ENCODE data around the gene PRSS33.

The PRSS33 gene

DNA sequence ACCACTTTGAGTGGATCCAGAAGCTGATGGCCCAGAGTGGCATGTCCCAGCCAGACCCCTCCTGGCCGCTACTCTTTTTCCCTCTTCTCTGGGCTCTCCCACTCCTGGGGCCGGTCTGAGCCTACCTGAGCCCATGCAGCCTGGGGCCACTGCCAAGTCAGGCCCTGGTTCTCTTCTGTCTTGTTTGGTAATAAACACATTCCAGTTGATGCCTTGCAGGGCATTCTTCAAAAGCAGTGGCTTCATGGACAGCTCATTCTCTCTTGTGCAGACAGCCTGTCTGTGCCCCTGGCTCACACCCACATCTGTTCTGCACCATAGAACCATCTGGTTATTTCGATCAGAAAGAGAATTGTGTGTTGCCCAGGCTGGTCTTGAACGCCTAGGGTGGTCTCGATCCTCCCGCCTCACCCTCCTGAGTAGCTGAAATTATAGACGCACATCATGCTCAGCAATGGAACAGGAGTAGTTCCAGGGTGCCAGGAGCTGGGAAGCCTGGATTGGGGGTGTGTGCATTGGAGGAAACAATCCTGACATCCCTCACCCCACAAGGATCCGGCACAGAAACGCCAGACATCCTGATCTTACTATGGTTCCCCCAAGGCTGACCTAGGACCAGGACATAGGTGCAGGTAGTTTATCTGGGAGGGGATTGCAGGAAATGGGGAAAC is 34.3 kb upstream of the PRSS33 start:
- H3K4me3 ChIP-seq (ENCODE audit: low read length), result no peak overlapping the region
- no peak for DNase-seq (ENCODE audit: low read depth)
- TF ChIP-seq, protein P1, sequence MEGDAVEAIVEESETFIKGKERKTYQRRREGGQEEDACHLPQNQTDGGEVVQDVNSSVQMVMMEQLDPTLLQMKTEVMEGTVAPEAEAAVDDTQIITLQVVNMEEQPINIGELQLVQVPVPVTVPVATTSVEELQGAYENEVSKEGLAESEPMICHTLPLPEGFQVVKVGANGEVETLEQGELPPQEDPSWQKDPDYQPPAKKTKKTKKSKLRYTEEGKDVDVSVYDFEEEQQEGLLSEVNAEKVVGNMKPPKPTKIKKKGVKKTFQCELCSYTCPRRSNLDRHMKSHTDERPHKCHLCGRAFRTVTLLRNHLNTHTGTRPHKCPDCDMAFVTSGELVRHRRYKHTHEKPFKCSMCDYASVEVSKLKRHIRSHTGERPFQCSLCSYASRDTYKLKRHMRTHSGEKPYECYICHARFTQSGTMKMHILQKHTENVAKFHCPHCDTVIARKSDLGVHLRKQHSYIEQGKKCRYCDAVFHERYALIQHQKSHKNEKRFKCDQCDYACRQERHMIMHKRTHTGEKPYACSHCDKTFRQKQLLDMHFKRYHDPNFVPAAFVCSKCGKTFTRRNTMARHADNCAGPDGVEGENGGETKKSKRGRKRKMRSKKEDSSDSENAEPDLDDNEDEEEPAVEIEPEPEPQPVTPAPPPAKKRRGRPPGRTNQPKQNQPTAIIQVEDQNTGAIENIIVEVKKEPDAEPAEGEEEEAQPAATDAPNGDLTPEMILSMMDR (conservative IDR thresholded peaks at IDR 0.05; ENCODE audit: low read depth, low read length), result no peak

DNA sequence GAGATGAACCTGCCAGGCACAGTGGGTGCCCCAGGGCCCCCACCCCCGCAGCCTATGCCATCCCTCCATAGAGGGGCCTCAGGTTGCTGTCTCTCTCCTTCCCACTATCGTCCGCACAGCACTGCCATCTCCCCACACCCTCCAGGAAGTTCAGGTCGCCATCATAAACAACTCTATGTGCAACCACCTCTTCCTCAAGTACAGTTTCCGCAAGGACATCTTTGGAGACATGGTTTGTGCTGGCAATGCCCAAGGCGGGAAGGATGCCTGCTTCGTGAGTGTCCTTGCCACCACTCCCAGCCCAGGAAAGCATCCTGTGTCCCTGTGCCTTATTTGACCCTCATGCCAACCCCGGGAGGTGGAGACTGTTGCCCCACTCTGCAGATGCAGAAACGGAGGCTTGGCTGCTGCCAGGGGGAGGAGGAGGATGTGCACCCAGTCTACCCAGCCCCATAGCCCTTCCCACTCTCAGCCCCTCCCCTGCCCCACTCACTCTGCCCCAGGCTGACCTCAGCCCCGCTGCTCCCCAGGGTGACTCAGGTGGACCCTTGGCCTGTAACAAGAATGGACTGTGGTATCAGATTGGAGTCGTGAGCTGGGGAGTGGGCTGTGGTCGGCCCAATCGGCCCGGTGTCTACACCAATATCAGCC is 33.6 kb upstream of the PRSS33 start:
- no peak for DNase-seq (ENCODE audit: low read depth)
- TF ChIP-seq, protein P1 (conservative IDR thresholded peaks at IDR 0.05; ENCODE audit: low read depth, low read length), result no peak
- no peak overlapping the region for H3K4me3 ChIP-seq (ENCODE audit: low read length)

DNA sequence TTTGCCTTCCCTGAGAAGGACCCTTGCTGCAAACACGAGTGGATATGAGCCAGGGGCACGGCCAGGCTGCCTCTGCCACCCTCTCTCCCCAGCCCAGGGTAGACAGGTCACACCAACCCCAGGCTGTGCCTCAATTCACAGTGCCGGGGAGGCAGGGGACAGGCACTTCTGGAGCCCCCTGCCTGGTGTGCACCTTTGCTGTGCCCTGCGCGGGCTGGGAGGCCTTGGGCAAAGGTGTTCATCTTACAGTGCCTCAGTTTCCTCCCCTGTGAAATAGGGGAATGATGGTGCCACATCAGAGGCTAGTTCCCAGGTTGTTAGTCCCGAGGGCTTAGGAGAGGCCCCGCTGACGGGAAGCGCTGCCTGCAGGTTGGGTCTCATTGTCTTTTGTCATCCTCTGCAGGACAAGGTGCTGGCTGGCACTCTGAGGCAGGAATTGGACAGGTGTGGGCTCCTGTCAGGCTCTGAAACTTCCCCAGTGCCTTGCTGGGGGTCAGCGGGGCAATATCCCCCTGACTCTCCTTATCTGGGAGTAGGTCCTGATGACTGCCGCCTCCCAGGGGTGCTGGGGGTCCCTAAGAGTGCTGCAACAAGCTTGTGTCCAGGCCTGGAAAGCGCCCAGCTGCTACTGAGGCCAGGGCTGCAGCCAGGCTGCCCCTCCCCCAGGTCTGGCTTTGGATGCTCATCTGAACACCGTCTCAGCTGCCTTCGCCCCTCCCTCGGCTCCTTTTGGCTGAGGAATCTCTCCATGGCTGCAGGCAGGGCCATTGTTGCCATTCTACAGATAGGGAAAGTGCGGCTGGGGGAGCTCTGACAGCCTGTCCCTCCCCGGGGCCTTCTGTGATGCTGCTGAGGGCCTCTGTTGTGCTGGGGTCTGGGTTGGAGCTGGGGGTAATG is 32.8 kb upstream of the PRSS33 start:
- no peak overlapping the region for H3K4me3 ChIP-seq (ENCODE audit: low read length)
- TF ChIP-seq, protein P1 (conservative IDR thresholded peaks at IDR 0.05; ENCODE audit: low read depth, low read length), result no peak
- no peak for DNase-seq (ENCODE audit: low read depth)

GRCh38 chr16:2819179-2819938 is 32.0 kb upstream of the PRSS33 start:
- TF ChIP-seq, protein P1 (conservative IDR thresholded peaks at IDR 0.05; ENCODE audit: low read depth, low read length), result no peak
- no peak overlapping the region for H3K4me3 ChIP-seq (ENCODE audit: low read length)
- no peak for DNase-seq (ENCODE audit: low read depth)

GRCh38 chr16:2818272-2818876 is 31.0 kb upstream of the PRSS33 start:
- TF ChIP-seq, protein P1 (conservative IDR thresholded peaks at IDR 0.05; ENCODE audit: low read depth, low read length), result no peak
- no peak for DNase-seq (ENCODE audit: low read depth)
- no peak overlapping the region for H3K4me3 ChIP-seq (ENCODE audit: low read length)
